ENCODE measurements around the gene PCDHGA7. TPM values are rescaled to one million over a fixed set of nuclear protein-coding genes. Genes with fewer than 3 reads are reported as not detected.

The PCDHGA7 gene
- polyA plus RNA-seq, 1 of the 3 experiments (the other 2 are of a cell fraction), result 7.8 TPM

DNA sequence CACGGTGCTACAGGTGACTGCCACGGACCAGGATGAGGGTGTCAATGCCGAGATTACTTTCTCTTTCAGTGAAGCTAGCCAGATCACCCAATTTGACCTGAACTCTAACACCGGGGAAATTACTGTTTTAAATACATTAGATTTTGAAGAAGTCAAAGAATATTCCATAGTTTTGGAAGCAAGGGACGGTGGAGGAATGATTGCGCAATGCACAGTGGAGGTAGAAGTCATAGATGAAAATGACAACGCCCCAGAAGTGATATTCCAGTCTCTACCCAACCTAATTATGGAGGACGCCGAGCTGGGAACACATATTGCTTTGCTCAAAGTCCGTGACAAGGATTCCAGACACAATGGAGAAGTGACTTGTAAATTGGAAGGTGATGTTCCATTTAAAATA lies 6.1 kb downstream of the PCDHGA7 start:
- WGBS (ENCODE audit: low lambda C conversion rate), result 70% methylated on average over 10 of the region's 10 CpGs
- H3F3A ChIP-seq (replicated peaks; ENCODE audit: insufficient read depth), result no peaks in the 10 kb centered on the region
- H3K27me3 ChIP-seq (ENCODE audit: insufficient read depth), result no peaks in the 10 kb centered on the region
- H3K9ac ChIP-seq, result no peak overlapping the region
- DNase-seq, result no peak
- H3K4me3 ChIP-seq (ENCODE audit: low read depth in 2 of 2, low read length in 1 of 2), result no peak overlapping the region; a peak in 1 of 4 replicates
- H3K9me2 ChIP-seq, result no peaks in the 10 kb centered on the region
- no peaks in the 10 kb centered on the region for H3K4me1 ChIP-seq (ENCODE audit: control insufficient read depth in 1 of 2, insufficient read depth in 2 of 2, low read depth in 1 of 2, low read length in 1 of 2)
- TF ChIP-seq NRF1 (IDR thresholded peaks at IDR 0.05; ENCODE audit: low read depth, low read length) (no peak), GATA2 (CRISPR knock-in tag; IDR thresholded peaks at IDR 0.05) (no peak), USF2 (IDR thresholded peaks at IDR 0.05; ENCODE audit: borderline replicate concordance, low read depth, low read length) (no peak), MXI1 (IDR thresholded peaks at IDR 0.05; ENCODE audit: low read depth, low read length) (no peak), SMC3 (IDR thresholded peaks at IDR 0.05; ENCODE audit: low read depth, low read length) (no peak), SIN3A (IDR thresholded peaks at IDR 0.05; ENCODE audit: borderline replicate concordance, low read depth, low read length) (no peak), NFIC (IDR thresholded peaks at IDR 0.05; ENCODE audit: borderline replicate concordance) (no peak)
- no peak overlapping the region for H3K27ac ChIP-seq (ENCODE audit: low read depth in 2 of 2, low read length in 1 of 2)
- peaks cover 6% of the 10 kb centered on the region; the same call in 1 of the 2 replicates for H3K9me3 ChIP-seq
- no peak overlapping the region for H2AFZ ChIP-seq (ENCODE audit: low read depth)
- CTCF ChIA-PET, result interaction anchor here (1.1 to 1.4 kb wide), 2 partner anchors 136 to 514 kb away, joined by 3 to 4 read pairs; no protein-coding TSS in a partner anchor
- no peaks in the 10 kb centered on the region for H4K20me1 ChIP-seq (ENCODE audit: insufficient read depth)
- H3K79me2 ChIP-seq (ENCODE audit: insufficient read depth), result 0 out of 2 replicates have a peak, but pooled peaks cover 5% of the 10 kb centered on the region
- H3K4me2 ChIP-seq, result no peak overlapping the region
- POLR2A ChIA-PET, result no interaction called here
- H3K36me3 ChIP-seq (replicated peaks in 1 of 2; ENCODE audit: control insufficient read depth in 1 of 2, insufficient read depth in 2 of 2, low read length in 1 of 2), result peaks cover 0 to 17% of the 10 kb centered on the region in 2 experiments

GRCh38 chr5:141389153-141390042 lies 6.9 kb downstream of the PCDHGA7 start:
- DNase-seq, result no peak
- WGBS (ENCODE audit: low lambda C conversion rate), result 83% methylated on average over 50 of the region's 77 CpGs
- Histone ChIP-seq H3K36me3 (replicated peaks in 1 of 2; ENCODE audit: control insufficient read depth in 1 of 2, insufficient read depth in 2 of 2, low read length in 1 of 2) (peaks cover 0 to 19% of the 10 kb centered on the region in 2 experiments), H3K9me3 (peaks cover 7% of the 10 kb centered on the region; the same call in 1 of the 2 replicates), H3K9ac (no peak overlapping the region), H3K9me2 (no peaks in the 10 kb centered on the region), H3F3A (replicated peaks; ENCODE audit: insufficient read depth) (no peaks in the 10 kb centered on the region), H4K20me1 (ENCODE audit: insufficient read depth) (no peaks in the 10 kb centered on the region), H3K27ac (ENCODE audit: low read depth in 2 of 2, low read length in 1 of 2) (no peak overlapping the region), H3K27me3 (ENCODE audit: insufficient read depth) (no peaks in the 10 kb centered on the region), H2AFZ (ENCODE audit: low read depth) (no peak overlapping the region), H3K79me2 (ENCODE audit: insufficient read depth) (no peaks in the 10 kb centered on the region), H3K4me1 (ENCODE audit: control insufficient read depth in 1 of 2, insufficient read depth in 2 of 2, low read depth in 1 of 2, low read length in 1 of 2) (no peaks in the 10 kb centered on the region), H3K4me3 (ENCODE audit: low read depth in 2 of 2, low read length in 1 of 2) (no peak overlapping the region; a peak in 1 of 4 replicates), H3K4me2 (no peak overlapping the region)
- no peak for TF ChIP-seq MXI1 (IDR thresholded peaks at IDR 0.05; ENCODE audit: low read depth, low read length)
- TF ChIP-seq GABPA (IDR thresholded peaks at IDR 0.05; ENCODE audit: low read depth), result no peak
- TF ChIP-seq CTCF (IDR thresholded peaks at IDR 0.05), result no peak
- TF ChIP-seq, protein P1, sequence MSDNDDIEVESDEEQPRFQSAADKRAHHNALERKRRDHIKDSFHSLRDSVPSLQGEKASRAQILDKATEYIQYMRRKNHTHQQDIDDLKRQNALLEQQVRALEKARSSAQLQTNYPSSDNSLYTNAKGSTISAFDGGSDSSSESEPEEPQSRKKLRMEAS (IDR thresholded peaks at IDR 0.05; ENCODE audit: low read depth), result no peak
- TF ChIP-seq SMC3 (IDR thresholded peaks at IDR 0.05; ENCODE audit: low read depth, low read length), result no peak
- no peak for TF ChIP-seq FOSL2 (IDR thresholded peaks at IDR 0.05; ENCODE audit: borderline replicate concordance, low read depth)
- TF ChIP-seq TAF1 (IDR thresholded peaks at IDR 0.05; ENCODE audit: borderline replicate concordance, low read depth, low read length), result no peak
- POLR2A ChIA-PET, result no interaction called here
- CTCF ChIA-PET, result interaction anchor here (1.1 to 2.4 kb wide), 3 partner anchors 135 to 515 kb away, joined by 3 to 11 read pairs (median 4); no protein-coding TSS in a partner anchor

Measured in SK-N-SH (cell line).